SK-N-SH treated with all-trans-retinoic acid at 6 μM for 48 hours (cell line): Measurements from ENCODE around the gene TGDS.

Experiments used
- ARNTL ChIP-seq: fragments of 450-650 bp; formaldehyde crosslinking; IDR thresholded peaks from 2 replicates; pipeline ENCODE4 v1.5.0; 2020; ENCODE audit warnings: low read depth, mild to moderate bottlenecking, moderate library complexity, borderline replicate concordance
- ESRRG ChIP-seq: fragments of 250-450 bp; sonication (Bioruptor Pico); IDR thresholded peaks from 2 replicates; pipeline ENCODE4 v1.6.1; 2021; ENCODE audit warnings: mild to moderate bottlenecking
- GLIS3 ChIP-seq: fragments of 250-450 bp; sonication (Bioruptor Pico); IDR thresholded peaks from 2 replicates; pipeline ENCODE4 v1.5.0; 2020; ENCODE audit warnings: mild to moderate bottlenecking, moderate library complexity
- ISL1 ChIP-seq: fragments of 250-450 bp; sonication (Bioruptor Pico); IDR thresholded peaks from 2 replicates; pipeline ENCODE4 v2.1.2; 2022; ENCODE audit warnings: mild to moderate bottlenecking, moderate library complexity
- PPARA ChIP-seq: fragments of 250-450 bp; sonication (Bioruptor Pico); IDR thresholded peaks from 2 replicates; pipeline ENCODE4 v1.5.0; 2020; ENCODE audit warnings: mild to moderate bottlenecking, borderline replicate concordance
- RARB ChIP-seq: fragments of 250-450 bp; sonication (Bioruptor Pico); IDR thresholded peaks from 2 replicates; pipeline ENCODE4 v1.8.0; 2021; ENCODE audit warnings: mild to moderate bottlenecking, moderate library complexity
- SNAI2 ChIP-seq: fragments of 250-450 bp; sonication (Bioruptor Pico); IDR thresholded peaks from 2 replicates; pipeline ENCODE4 v1.5.0; 2020; ENCODE audit warnings: mild to moderate bottlenecking, moderate library complexity
- TOX ChIP-seq: fragments of 250-450 bp; sonication (Bioruptor Pico); IDR thresholded peaks from 2 replicates; pipeline ENCODE4 v1.8.0; 2021; ENCODE audit warnings: mild to moderate bottlenecking, moderate library complexity, borderline replicate concordance
- ZNF8 ChIP-seq: fragments of 450-650 bp; formaldehyde crosslinking; IDR thresholded peaks from 2 replicates; pipeline ENCODE4 v1.5.0; 2020; ENCODE audit warnings: mild to moderate bottlenecking, moderate library complexity
- TF ChIP-seq, protein P1 (sequence below): fragments of 250-450 bp; sonication (Bioruptor Pico); IDR thresholded peaks from 2 replicates; pipeline ENCODE4 v1.8.0; 2021; ENCODE audit warnings: low read depth, mild to moderate bottlenecking, moderate library complexity, borderline replicate concordance
- TF ChIP-seq, protein P2 (sequence below): fragments of 250-450 bp; sonication (Bioruptor Pico); IDR thresholded peaks from 2 replicates; pipeline ENCODE4 v1.5.1; 2020; ENCODE audit warnings: low read depth, mild to moderate bottlenecking, moderate library complexity

DNA sequence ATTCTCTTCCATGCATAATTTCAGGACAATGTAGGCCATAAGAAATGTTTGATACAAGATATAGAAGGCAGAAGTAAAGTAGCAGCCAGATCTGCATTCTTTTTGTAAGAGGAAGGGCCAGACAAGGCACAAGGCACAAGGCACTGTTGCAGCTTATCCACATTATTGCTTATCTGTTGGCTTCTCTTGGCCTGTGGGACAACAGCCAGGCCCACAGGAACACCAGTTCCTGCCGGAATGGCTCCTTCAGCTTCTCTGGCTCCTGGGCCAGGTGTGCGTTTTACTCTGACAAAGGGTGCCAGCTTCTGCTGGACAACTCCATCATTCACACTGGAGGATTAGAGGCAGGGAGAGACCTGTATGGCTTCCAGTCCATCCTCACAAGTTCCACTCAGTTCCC, 34.9 kb upstream of the TGDS start:
- TF ChIP-seq, protein P1, sequence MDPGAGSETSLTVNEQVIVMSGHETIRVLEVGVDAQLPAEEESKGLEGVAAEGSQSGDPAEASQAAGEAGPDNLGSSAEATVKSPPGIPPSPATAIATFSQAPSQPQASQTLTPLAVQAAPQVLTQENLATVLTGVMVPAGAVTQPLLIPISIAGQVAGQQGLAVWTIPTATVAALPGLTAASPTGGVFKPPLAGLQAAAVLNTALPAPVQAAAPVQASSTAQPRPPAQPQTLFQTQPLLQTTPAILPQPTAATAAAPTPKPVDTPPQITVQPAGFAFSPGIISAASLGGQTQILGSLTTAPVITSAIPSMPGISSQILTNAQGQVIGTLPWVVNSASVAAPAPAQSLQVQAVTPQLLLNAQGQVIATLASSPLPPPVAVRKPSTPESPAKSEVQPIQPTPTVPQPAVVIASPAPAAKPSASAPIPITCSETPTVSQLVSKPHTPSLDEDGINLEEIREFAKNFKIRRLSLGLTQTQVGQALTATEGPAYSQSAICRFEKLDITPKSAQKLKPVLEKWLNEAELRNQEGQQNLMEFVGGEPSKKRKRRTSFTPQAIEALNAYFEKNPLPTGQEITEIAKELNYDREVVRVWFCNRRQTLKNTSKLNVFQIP: no peak
- TF ChIP-seq ISL1 (CRISPR knock-in tag) (no peak), ARNTL (CRISPR knock-in tag) (no peak), SNAI2 (no peak), TOX (CRISPR knock-in tag) (no peak), ZNF8 (CRISPR knock-in tag) (no peak), PPARA (CRISPR knock-in tag) (no peak), RARB (CRISPR knock-in tag) (no peak), GLIS3 (CRISPR knock-in tag) (no peak), ESRRG (CRISPR knock-in tag) (no peak)
- TF ChIP-seq, protein P2, sequence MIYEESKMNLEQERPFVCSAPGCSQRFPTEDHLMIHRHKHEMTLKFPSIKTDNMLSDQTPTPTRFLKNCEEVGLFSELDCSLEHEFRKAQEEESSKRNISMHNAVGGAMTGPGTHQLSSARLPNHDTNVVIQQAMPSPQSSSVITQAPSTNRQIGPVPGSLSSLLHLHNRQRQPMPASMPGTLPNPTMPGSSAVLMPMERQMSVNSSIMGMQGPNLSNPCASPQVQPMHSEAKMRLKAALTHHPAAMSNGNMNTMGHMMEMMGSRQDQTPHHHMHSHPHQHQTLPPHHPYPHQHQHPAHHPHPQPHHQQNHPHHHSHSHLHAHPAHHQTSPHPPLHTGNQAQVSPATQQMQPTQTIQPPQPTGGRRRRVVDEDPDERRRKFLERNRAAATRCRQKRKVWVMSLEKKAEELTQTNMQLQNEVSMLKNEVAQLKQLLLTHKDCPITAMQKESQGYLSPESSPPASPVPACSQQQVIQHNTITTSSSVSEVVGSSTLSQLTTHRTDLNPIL: no peak
